ENCODE measurements around the gene ADCY7.
"Not testable (repeated sequence)": the region's sequence is repeated elsewhere in the genome, so short reads cannot be mapped to it uniquely, and the experiment has no call there.

Gene ADCY7

DNA sequence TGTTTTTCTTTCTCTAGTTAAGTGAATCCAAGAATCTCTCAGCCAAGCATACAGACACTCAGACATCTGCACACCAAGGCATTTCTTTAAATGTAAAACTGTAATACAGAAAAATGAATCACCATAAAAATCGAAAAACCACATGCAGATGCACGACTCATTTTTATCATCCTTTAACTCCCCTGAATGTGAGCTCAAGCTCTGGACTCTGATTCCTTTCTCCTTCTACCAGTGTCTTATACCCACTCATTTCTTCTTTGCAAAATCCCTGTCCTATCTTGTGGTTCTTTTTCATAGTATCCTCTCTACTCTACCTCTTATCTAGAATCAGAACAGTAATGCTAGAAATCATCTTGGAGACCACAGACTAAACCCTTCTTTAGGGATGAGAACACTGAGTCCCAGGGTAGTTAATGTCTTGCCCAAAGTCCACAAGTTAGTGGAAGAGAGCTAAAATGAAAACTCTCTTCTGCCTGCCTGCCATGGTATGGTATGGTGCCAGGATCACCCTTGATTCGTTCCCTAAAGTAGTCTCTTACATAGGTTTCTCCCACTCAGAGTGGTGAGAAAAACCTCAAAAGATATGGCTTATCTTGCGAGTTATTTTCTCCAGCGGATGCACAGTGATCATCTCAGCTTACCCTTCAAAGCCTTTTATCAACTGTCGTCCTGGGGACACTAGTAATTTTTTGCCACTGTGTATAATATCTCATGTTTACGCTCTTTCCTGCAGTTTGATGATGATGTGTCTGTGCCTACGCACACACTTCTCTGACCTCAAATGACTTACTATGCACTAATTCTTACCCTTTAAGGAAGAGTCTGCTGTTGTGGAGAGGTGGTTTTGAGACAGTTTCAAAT is 72.2 kb downstream of the ADCY7 start:
- TF ChIP-seq, protein P1, sequence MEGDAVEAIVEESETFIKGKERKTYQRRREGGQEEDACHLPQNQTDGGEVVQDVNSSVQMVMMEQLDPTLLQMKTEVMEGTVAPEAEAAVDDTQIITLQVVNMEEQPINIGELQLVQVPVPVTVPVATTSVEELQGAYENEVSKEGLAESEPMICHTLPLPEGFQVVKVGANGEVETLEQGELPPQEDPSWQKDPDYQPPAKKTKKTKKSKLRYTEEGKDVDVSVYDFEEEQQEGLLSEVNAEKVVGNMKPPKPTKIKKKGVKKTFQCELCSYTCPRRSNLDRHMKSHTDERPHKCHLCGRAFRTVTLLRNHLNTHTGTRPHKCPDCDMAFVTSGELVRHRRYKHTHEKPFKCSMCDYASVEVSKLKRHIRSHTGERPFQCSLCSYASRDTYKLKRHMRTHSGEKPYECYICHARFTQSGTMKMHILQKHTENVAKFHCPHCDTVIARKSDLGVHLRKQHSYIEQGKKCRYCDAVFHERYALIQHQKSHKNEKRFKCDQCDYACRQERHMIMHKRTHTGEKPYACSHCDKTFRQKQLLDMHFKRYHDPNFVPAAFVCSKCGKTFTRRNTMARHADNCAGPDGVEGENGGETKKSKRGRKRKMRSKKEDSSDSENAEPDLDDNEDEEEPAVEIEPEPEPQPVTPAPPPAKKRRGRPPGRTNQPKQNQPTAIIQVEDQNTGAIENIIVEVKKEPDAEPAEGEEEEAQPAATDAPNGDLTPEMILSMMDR (IDR thresholded peaks at IDR 0.05; ENCODE audit: extremely low read depth, missing control alignments), result no peak
- no peak for DNase-seq (ENCODE audit: low spot score)

DNA sequence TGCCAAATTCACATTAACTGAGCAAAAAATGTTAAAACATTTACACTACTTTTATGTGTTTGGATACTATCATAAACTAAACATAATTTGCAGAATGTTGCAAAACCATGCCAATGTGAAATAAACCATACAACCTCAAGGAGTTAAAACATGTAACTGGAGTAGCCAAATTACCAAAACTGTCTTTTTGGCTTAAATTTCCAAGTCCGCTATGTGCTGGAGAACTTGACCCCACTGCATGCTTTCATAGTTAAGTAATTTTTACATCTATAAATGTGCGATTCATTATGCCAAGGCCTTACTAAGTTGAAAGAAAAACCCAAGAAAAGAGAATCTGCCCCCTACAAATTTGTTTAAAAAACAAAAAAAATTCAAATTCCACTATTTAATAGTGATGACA is 74.2 kb downstream of the ADCY7 start:
- no peak for DNase-seq (ENCODE audit: low spot score)
- TF ChIP-seq, protein P1 (IDR thresholded peaks at IDR 0.05; ENCODE audit: extremely low read depth, missing control alignments), result no peak

DNA sequence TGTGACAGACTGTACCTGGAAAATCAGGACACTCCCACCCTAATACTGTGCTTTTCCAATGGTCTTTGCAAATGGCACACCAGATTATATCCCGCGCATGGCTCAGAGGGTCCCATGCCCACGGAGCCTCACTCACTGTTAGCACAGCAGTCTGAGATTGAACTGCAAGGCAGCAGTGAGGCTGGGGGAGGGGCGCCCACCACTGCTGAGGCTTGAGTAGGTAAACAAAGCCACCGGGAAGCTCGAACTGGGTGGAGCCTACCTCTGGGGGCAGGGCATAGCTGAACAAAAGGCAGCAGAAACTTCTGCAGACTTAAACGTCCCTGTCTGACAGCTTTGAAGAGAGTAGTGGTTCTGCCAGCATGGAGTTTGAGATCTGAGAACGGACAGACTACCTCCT is 77.2 kb downstream of the ADCY7 start:
- not testable (repeated sequence) for DNase-seq (ENCODE audit: low spot score)

DNA sequence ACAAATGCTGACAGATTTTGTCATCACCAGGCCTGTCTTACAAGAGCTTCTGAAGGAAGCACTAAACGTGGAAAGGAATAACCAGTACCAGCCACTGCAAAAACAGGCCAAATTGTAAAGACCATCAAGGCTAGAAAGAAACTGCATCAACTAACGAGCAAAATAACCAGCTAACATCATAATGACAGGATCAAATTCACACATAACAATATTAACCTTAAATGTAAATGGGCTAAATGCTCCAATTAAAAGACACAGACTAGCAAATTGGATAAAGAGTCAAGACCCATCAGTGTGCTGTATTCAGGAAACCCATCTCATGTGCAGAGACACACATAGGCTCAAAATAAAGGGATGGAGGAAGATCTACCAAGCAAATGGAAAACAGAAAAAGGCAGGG is 78.9 kb downstream of the ADCY7 start:
- not testable (repeated sequence) for DNase-seq (ENCODE audit: low spot score)

DNA sequence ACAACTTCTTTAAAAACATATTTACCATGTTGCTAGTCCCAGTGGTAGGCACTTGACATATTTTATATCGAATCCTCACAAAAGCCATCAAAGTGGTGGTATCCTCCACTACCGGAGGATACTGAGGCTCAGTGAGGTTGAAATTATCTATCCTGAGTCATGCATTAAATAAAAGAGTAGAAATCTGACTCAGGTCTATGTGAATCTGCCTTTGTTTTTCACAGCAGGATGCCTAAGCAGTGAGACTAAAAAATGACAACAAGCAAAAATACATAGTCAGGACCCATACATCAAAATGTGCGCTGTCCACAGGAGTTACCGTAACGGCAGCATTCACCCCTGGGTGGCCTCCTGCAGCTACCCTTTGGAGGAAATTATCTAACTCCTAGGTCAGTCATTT is 84.8 kb downstream of the ADCY7 start:
- TF ChIP-seq, protein P1 (IDR thresholded peaks at IDR 0.05; ENCODE audit: extremely low read depth, missing control alignments), result no peak
- DNase-seq (ENCODE audit: low spot score), result no peak

DNA sequence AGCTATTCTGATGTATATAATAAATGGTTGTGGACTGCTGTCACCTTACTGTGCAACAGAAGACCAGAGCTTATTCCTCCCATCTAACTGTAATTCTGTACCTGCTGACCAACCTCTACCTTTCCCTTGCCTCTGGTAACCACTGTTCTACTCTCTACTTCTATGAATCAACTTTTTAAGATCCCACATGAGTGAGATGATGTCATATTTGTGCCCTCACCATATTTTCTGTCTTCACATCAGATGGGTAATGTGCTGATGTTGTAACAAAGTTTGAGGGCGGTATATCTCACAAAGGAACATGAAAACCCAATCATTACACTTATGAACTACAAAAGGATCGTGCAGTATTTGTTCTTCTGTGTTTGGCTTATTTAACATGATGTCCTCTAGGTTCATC is 85.6 kb downstream of the ADCY7 start:
- no peak for DNase-seq (ENCODE audit: low spot score)
- TF ChIP-seq, protein P1 (IDR thresholded peaks at IDR 0.05; ENCODE audit: extremely low read depth, missing control alignments), result no peak

DNA sequence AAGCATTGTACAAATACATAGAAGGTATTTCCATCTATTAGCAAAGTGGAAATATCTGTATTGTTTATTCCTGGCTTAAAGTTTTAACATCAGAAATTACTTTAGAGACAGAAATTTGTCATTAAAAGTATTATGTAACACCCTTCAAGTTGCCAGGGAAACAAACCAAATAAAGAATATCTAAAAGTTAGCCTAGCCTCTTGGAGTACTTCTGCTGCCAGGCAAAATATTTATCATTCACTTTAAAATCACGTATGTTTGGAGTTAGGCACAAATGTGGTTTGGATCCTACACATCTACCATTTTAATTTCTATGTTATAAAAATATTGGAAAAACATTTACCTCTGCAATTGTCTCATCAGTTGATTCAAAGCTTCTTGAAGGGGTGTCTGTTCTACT is 87.7 kb downstream of the ADCY7 start:
- no peak for DNase-seq (ENCODE audit: low spot score)
- TF ChIP-seq, protein P1 (IDR thresholded peaks at IDR 0.05; ENCODE audit: extremely low read depth, missing control alignments), result no peak

DNA sequence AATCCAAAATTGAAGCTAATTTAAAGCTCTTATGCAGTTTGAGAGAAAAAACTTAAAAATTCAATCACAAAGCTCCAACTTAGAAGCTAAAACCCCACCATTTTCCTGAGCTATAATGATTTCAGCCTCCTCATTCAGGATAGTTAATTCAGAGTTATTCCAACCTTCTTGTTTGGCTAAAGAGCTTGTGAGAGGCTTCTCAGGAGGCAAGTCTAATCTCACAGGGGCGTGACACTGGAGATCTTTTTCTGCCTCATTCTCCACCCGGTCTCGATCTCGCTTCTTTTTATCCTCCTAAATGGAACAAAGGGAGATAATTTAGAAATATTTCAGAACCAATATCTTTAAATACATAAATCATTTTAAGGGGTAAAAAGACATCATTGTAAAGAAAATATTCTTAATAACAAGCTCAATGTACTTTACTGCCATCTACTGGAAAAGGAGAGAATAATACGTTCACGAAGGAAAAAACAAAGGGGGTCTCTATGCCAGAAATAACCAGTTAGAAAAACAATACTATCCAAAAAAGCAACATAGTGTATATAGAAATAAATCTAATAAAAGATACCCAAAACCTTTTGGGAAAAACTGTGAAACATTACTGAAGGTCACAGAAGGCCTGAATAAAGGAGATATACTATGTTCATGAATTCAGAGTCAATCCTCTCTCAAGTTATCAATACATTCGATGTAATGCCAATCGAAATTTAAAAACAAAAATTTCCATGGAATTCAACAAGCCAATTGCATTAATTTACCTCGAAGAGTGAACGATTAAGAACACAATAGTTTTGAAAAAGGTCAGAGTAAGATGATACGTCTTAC is 88.5 kb downstream of the ADCY7 start:
- no peak for DNase-seq (ENCODE audit: low spot score)
- TF ChIP-seq, protein P1 (IDR thresholded peaks at IDR 0.05; ENCODE audit: extremely low read depth, missing control alignments), result no peak

Data from GM20000 (cell line).